Inferior parietal cortex (tissue), 1 donor: ENCODE measurements around the gene PCDHGC4.

Experiments
- DNase-seq: peaks from one replicate; pipeline ENCODE4 v3.0.0-alpha.2; 2016; ENCODE audit errors: extremely low spot score

Gene PCDHGC4

DNA sequence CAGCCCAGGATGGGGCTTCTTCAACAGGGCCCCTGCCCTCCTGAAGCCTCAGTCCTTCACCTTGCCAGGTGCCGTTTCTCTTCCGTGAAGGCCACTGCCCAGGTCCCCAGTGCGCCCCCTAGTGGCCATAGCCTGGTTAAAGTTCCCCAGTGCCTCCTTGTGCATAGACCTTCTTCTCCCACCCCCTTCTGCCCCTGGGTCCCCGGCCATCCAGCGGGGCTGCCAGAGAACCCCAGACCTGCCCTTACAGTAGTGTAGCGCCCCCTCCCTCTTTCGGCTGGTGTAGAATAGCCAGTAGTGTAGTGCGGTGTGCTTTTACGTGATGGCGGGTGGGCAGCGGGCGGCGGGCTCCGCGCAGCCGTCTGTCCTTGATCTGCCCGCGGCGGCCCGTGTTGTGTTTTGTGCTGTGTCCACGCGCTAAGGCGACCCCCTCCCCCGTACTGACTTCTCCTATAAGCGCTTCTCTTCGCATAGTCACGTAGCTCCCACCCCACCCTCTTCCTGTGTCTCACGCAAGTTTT is 27.6 kb downstream of the PCDHGC4 start:
- peak; percentile 72 for DNase-seq

GRCh38 chr5:141512911-141513626 is 28.2 kb downstream of the PCDHGC4 start:
- DNase-seq, result no peak

GRCh38 chr5:141513627-141514329 is 28.9 kb downstream of the PCDHGC4 start:
- DNase-seq, result peak; percentile 76

DNA sequence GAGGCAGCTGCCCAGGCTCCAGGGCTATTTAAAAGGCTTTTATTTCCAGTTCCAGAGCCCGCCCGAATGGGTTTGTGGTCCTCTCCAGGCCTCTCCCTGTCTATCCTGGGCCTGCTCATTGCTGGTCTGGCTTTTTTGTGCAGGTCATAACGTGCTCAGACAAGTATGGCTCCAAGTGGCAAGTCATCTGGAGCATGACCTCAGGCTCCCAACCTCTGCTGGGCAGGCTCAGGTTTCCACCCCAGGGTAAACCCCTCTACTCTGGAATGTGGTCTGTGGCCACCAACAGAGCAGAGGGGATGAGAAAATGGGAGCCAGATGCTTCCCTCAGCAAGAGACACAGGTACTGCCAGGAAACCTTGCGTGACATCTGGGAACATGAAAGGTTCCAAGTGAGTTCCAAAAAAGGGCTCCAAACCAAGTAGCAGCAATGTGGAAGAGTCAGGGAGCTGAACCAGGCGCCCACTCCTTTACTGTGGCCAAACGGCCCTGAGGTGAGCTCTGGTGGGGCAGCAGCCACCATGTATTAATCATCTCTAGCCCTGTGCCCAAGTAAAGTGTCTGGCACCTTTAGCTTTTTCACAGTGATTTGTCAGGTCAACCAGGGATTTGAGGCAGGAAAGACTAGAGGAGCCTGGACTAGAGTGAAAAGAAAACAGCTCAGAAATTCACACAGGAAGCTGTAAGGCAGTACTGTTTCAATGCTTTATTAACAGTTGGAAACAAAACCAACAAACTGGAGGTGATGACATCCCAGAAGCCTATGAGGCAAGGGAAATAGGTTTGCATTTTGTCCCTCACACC is 29.7 kb downstream of the PCDHGC4 start:
- no peak for DNase-seq

- DNase-seq, result no peak
Measured at GRCh38 chr5:141515141-141515540, 30.3 kb downstream of the PCDHGC4 start.

DNA sequence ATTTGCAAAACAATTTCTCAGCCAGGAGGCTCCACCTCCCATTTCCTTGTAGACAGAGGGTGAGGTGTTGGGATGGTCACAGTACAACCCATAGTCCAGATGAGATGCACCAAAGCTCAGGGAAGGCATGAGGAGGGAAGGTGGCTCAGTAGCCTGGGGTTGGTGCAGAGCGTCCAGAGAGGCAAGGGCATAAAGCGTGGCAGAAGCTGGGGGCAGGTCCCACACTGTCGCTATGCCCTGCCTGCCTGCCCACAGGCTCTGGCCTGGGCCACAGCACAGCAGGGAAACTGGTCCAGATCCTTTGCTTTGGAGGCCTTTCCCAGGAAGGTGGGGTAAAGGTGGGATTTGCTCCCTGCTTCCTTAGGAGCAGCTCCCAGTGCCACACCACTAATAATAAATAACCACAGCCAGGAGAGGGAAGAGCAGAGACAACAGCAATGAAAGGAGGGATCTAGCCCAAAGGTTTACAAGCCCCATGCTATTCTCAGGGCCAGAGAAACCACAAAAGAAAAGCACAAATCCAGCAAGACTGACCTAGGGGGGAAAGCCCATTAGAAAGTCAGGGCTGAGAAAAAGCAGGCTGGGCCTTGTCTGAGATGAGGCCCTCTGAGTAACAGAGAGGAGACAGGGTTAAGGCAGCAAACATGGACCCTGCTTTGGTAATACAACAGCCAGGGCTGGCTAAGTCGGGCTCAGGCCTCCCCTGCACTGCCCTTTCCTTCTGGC is 31.3 kb downstream of the PCDHGC4 start:
- DNase-seq, result no peak

DNA sequence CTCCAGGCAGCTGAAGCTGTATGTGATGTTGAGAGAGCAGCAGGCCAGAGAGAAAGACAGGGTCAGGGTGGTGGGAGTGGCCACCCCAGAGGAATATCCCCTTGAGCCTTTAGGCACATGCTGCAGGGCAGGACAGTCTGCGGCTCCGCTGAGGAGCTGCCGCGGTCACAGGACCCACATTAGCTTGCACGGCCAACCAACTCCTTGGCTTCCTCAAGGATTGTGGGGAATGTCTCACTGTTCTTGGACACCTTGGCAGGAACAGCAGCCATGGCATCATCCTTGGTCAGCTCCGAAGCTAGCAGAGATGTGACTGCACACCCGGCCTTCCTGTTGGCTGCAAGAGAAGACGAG is 31.8 kb downstream of the PCDHGC4 start:
- no peak for DNase-seq

GRCh38 chr5:141517312-141517711 is 32.5 kb downstream of the PCDHGC4 start:
- DNase-seq, result no peak

DNA sequence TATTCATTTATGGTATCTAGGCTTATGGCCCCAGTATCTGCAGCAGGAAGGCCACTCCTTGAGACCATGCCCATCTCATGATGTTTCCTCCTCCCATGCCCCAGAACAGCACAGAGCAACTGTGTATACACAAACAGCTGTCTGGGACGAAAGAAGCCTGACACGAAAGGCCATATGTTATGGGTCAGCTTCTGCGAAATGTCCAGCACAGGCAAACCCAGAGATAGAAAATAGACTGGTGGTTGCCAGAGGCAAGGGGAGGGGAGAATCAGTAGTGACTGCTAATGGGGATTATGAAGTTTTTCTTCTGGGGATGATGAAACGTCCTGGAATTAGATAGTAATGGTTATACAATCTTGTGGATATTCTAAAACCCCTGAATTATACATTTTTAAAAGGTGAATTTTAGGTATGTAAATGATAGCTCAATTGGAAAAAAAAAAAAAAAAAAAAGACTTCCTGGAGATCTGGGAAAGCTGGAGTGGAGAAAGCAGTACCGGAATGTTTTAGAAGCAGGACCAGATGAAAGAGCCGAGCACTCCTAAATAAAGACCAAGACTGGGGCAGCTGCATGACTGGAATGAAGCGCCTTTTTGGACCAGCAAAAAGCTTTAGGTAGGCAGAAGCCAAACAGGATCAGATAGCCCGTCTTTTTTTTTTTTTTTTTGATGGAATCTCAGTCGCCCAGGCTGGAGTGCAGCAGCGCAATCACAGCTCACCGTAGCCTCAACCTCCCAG is 33.2 kb downstream of the PCDHGC4 start:
- DNase-seq, result no peak

DNA sequence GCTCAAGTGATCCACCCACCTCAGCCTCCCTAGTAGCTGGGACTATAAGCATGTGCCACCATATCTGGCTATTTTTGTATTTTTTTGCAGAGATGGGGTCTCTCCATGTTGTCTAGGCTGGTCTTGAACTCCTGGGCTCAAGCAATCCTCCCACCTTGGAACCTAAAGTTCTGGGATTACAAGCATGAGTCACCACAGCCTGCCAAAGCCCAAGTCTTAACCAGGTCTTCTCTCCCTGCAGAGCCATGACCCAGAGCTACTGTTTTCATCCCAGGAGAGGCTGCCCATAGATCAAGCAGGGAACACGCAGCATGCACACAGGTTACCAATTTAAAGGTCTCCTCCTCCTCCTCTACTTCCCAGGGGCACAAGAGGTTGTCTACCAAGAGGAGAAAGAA is 33.8 kb downstream of the PCDHGC4 start:
- DNase-seq, result no peak

DNA sequence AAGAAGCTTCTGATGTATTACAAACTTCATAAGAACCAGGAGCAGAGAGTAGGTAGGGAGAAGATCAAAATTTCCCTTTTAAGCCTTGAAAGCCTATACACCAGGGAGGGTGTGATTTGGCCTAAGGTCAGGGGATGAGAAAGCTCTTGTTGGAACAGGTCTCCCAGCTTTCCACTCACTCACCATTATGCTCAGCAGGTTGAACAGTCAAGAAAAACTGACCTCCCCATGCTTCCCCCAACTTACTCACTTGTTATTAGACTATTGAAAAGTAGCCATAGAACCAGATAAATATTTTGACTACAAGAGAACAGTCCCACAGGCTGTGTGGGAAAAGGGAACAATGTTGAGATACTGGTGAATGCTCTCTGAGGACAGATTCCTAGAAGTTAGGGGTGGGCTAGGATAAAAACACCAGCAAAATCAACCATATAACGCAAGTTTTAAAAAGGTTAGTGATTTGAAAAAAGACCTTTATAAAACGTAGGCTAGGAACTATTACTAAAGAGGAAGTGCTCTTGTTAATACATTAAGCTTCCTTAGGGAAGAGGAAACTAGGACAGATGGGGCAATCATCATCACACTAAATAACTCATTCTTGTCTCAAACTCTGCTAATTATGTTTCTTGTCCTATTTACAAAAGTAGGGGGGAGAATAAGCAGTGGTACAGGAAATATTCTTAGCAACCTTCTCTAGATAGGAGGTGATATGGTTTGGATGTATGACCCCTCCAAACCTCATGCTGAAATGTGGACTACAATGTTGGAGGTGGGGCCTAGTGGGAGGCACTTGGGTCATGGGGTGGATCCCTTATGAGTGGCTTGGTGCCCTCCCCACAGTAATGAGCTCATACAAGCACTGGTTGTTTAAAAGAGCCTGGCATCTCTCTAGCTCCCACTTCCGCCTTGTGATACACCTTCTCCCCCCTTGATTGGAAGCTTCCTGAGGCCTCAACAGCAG is 35.1 kb downstream of the PCDHGC4 start:
- DNase-seq, result no peak

DNA sequence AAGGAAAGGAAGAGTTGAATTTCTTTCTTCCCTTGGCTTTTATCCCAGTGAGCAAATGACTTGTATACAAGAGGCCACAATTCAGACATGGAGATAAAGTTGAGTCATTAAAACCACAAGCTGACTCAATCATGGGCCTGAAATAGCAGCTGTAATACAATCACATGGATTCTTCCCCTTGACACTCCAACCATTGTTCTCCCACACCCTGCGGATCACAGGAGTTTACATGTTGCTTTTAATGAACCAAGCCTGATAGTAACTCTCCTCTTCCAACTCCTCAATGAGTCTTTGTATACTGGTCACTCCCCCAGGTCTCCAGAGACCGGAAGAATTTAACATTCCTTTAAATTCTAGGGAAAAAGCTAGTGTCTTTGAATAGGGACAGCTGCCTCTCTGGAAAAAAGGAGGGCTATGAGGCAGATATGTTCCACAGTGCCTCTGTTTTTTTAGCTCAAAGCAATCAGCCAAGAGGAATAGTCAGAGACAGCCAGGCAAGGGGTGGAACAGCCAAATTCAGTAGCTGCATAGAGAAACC is 36.5 kb downstream of the PCDHGC4 start:
- DNase-seq, result peak; percentile 86

GRCh38 chr5:141522301-141522700 is 37.5 kb downstream of the PCDHGC4 start:
- DNase-seq, result no peak

DNA sequence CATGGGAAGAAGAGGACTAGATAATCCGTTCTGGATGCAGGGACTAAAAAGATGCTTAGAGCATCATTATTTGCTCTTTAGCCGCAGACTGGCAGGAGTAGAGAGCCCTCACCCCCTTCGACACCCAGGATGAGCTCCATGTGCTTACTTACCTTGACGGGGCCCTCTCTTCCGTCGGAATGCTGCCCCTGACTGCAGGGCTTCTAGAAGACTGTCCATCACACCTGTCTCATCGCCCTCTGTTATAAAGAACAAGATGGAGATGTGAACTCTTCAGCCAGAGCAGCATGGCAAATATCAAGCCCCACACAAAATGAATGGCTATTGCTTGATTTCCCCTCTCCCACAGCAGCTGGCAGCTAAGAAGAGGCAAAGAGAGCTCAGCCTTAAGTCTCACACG is 39.2 kb downstream of the PCDHGC4 start:
- DNase-seq, result peak; percentile 12

DNA sequence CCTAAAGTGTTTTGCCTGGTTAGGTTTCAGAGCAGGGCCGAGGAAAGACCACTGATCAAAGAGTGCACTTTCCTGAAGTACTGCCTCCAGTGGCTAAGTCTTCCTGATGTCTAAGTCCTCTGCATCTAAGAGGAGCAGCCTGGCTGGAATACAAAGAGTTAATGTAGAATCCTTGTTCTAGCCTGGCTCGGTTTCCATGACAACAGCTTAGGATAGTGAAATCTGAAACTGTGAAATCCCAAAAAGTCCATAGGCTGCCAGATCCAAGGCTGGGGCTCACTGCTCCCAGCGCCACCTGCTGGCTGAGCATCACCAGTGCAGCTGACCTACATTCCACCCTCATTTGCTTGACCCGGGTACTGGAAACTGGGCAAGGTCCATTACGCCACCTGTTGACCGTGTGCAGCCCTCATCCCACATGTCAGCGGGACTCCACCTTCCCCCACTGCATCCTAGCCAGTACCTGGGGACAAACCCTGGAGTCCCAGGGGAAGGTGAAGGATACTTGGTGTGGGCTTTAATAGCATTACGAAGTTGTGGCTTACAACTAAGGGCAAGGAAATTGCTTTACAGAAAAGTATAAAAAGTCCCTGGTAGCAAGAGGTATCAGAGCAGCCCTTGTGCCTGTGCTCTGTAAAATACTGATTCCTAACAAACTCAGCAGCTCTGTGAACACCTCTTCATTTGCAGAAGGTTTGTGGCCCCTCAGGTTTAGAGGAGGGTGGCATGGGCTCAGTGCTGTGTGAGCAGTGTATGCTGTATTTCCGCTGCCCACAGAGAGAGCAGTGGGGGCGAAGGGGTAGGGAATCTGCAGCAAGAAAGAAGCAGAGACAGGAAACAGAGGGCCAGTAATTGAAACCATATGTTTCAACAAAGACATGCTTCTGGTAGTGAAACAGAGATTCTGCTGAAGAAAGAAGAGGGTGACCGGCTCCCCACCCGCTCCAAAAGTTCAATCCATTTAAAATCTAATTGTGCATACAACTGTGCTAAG is 40.1 kb downstream of the PCDHGC4 start:
- DNase-seq, result peak; percentile 92

DNA sequence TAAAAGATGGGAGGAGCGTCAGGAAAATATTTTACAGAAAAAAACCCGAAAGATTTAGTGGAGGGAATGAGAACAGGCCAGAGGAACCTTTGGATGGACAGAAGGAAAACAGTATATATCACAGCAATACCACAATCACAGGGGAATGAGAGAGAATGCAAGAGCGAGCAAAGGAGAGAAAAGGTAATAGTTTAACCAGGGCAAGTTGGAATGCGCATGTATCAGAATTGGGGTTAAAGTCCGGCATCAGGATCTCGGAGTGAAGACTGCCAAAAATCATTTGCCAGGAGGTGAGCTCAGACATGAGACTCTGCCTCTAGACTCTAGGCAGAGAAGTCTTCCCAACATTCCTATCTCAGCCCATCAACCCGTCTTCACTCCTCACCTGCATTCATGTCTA is 40.8 kb downstream of the PCDHGC4 start:
- no peak for DNase-seq

DNA sequence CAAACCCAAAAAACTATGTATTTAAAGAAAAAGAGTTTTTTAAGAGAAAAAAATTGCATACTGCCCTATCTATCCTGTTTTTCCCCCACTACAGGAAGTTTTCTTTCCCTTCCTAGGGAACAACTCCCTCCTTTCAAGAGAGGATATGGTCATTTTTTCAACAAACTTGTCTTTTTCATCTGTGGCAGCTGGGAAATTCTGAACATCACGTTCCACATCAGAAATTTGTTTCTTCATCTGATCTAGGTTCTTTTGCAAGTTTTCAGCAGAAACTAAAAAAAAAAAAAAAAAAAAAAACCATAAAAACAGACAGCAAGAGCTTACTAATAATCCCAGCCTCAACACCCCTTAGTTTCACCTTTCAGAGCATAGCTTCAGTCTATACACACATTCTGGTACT is 42.6 kb downstream of the PCDHGC4 start:
- DNase-seq, result no peak

DNA sequence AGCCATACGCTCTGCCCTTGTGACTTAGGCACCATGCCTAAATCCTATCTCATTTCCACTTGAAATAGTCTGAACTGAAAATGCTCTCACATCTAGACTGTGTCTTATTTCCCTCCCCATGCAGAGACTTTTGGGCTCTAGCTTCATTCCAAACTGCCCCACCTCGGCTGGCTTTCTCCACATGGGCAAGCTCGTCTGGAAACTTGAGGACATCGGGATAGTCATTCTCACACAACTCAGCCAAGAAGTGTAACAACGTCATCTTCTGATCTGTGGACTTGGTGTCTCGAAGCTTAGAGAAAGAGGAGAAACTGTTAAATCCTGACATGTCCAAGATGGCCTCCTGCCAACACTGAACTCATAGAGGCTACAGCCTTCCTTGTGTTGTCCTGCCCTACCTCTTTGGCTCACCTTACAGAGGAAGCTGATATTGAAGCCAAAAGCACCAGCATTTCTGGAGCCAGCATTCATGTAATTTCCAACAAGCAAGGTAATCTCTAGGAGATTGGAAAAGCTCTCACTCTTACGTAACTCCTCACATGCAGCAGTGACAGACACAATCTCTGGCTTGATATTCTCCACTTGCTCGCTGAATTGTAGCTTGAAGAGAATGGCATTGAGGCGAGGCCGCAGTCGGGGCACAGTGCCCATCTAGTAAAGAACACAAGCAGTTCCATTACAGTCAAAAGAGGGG is 43.6 kb downstream of the PCDHGC4 start:
- DNase-seq, result peak; percentile 33
